SJSA1 (cell line): ENCODE results near the gene PEMT. TPM values are rescaled to one million over a fixed set of nuclear protein-coding genes. Genes with fewer than 3 reads are reported as not detected.

Experiments used
- DNase-seq, 2 experiments: peaks; one replicate each; pipeline ENCODE4 v3.0.0-alpha.2; 2015 to 2020; ENCODE audit warnings: low spot score in 2 of 2, low read depth in 1 of 2
- H3K27ac ChIP-seq: fragments of 250-450 bp; sonication (Bioruptor Pico); 2 replicates; pipeline ENCODE4 v1.5.1; 2020; ENCODE audit warnings: mild to moderate bottlenecking, moderate library complexity
- H3K27me3 ChIP-seq: fragments of 250-450 bp; sonication (Bioruptor Pico); replicated peaks from 2 replicates; pipeline ENCODE4 v1.5.1; 2020; ENCODE audit warnings: mild to moderate bottlenecking, moderate library complexity
- H3K36me3 ChIP-seq: fragments of 250-450 bp; sonication (Bioruptor Pico); 2 replicates; pipeline ENCODE4 v1.5.1; 2020; ENCODE audit warnings: mild to moderate bottlenecking
- H3K4me1 ChIP-seq: fragments of 250-450 bp; sonication (Bioruptor Pico); replicated peaks from 2 replicates; pipeline ENCODE4 v1.6.1; 2021; ENCODE audit warnings: mild to moderate bottlenecking
- H3K4me3 ChIP-seq: fragments of 250-450 bp; sonication (Bioruptor Pico); 2 replicates; pipeline ENCODE4 v1.5.1; 2020; ENCODE audit warnings: mild to moderate bottlenecking
- H3K9me3 ChIP-seq: fragments of 250-450 bp; sonication (Bioruptor Pico); replicated peaks from 2 replicates; pipeline ENCODE4 v1.5.1; 2020; ENCODE audit warnings: mild to moderate bottlenecking
- total RNA-seq: library from RNA; depleted of rRNA; stranded (reverse); fragments of >200 nt; shearing (Covaris generic); gene quantifications from 2 replicates; pipeline ENCODE4 v1.2.3, GENCODE V29; 2014

Gene PEMT
- total RNA-seq, 1 experiment from 2014 or later, result 49.2 TPM

- Histone ChIP-seq H3K27me3 (no peaks in the 10 kb centered on the region), H3K4me3 (no peak overlapping the region), H3K4me1 (no peaks in the 10 kb centered on the region), H3K9me3 (no peaks in the 10 kb centered on the region), H3K36me3 (no peaks in the 10 kb centered on the region), H3K27ac (no peak overlapping the region)
- no peak for DNase-seq
Measured at GRCh38 chr17:17503566-17504130, 87.9 kb downstream of the PEMT start.

GRCh38 chr17:17502741-17503565 is 88.6 kb downstream of the PEMT start:
- Histone ChIP-seq H3K4me3 (no peak overlapping the region), H3K9me3 (no peaks in the 10 kb centered on the region), H3K27ac (no peak overlapping the region), H3K27me3 (no peaks in the 10 kb centered on the region), H3K36me3 (no peaks in the 10 kb centered on the region), H3K4me1 (no peaks in the 10 kb centered on the region)
- DNase-seq, result no peak

GRCh38 chr17:17500999-17501605 is 90.4 kb downstream of the PEMT start:
- no peak for DNase-seq
- Histone ChIP-seq H3K27me3 (no peaks in the 10 kb centered on the region), H3K9me3 (no peaks in the 10 kb centered on the region), H3K4me3 (no peak overlapping the region), H3K36me3 (peaks cover under 1% of the 10 kb centered on the region; the same call in 1 of the 2 replicates), H3K27ac (no peak overlapping the region), H3K4me1 (peaks cover 7% of the 10 kb centered on the region)

- Histone ChIP-seq H3K36me3 (peaks cover 10% of the 10 kb centered on the region), H3K4me1 (peaks cover 11% of the 10 kb centered on the region), H3K4me3 (no peak overlapping the region), H3K9me3 (peaks cover 4% of the 10 kb centered on the region), H3K27me3 (no peaks in the 10 kb centered on the region), H3K27ac (no peak overlapping the region)
- DNase-seq, result no peak
Measured at GRCh38 chr17:17499402-17500145, 91.9 kb downstream of the PEMT start.

GRCh38 chr17:17498606-17499301 is 92.8 kb downstream of the PEMT start:
- no peak overlapping the region for H3K4me3 ChIP-seq
- DNase-seq, result no peak
- peaks cover 4% of the 10 kb centered on the region for H3K9me3 ChIP-seq
- no peak overlapping the region for H3K27ac ChIP-seq
- H3K36me3 ChIP-seq, result peaks cover 10% of the 10 kb centered on the region
- H3K27me3 ChIP-seq, result no peaks in the 10 kb centered on the region
- peaks cover 11% of the 10 kb centered on the region for H3K4me1 ChIP-seq

- H3K27ac ChIP-seq, result no peak overlapping the region
Measured at GRCh38 chr17:17497845-17498520, 93.5 kb downstream of the PEMT start.

GRCh38 chr17:17497065-17497844 is 94.3 kb downstream of the PEMT start:
- H3K36me3 ChIP-seq, result peaks cover 16% of the 10 kb centered on the region
- peak overlapping the region; percentile 47 for H3K4me3 ChIP-seq
- H3K27ac ChIP-seq, result no peak overlapping the region
- H3K27me3 ChIP-seq, result no peaks in the 10 kb centered on the region
- DNase-seq, result no peak
- H3K4me1 ChIP-seq, result peaks cover 11% of the 10 kb centered on the region
- H3K9me3 ChIP-seq, result peaks cover 4% of the 10 kb centered on the region

More at GRCh38 chr17:17497845-17498520, 93.5 kb downstream of the PEMT start:
- Histone ChIP-seq H3K4me1 (peaks cover 11% of the 10 kb centered on the region), H3K27me3 (no peaks in the 10 kb centered on the region), H3K36me3 (peaks cover 10% of the 10 kb centered on the region), H3K4me3 (no peak overlapping the region), H3K9me3 (peaks cover 4% of the 10 kb centered on the region)
- no peak for DNase-seq

GRCh38 chr17:17496189-17497064 is 95.1 kb downstream of the PEMT start, which contains the start of gene RASD1:
RASD1 (minus strand) TSS chr17:17496395; CDS start chr17:17496181, 214 bp downstream.
- Histone ChIP-seq H3K4me3 (peak within 1 kb of the TSS; percentile 47), H3K36me3 (peaks cover 22% of the 10 kb centered on the region), H3K4me1 (peaks cover 11% of the 10 kb centered on the region), H3K9me3 (peaks cover 4% of the 10 kb centered on the region), H3K27ac (peak within 1 kb of the TSS; percentile 38; the same call in 1 of the 2 replicates), H3K27me3 (no peaks in the 10 kb centered on the region)
- DNase-seq, result peak; percentile 85

GRCh38 chr17:17495536-17496188 is 95.8 kb downstream of the PEMT start:
- Histone ChIP-seq H3K4me3 (peak overlapping the region; percentile 47), H3K27ac (no peak overlapping the region), H3K4me1 (peaks cover 11% of the 10 kb centered on the region), H3K27me3 (no peaks in the 10 kb centered on the region), H3K9me3 (peaks cover 4% of the 10 kb centered on the region), H3K36me3 (peaks cover 29% of the 10 kb centered on the region)
- no peak for DNase-seq

GRCh38 chr17:17494870-17495535 is 96.5 kb downstream of the PEMT start:
- Histone ChIP-seq H3K36me3 (peaks cover 36% of the 10 kb centered on the region), H3K9me3 (peaks cover 4% of the 10 kb centered on the region), H3K27me3 (no peaks in the 10 kb centered on the region), H3K4me3 (no peak overlapping the region), H3K4me1 (peaks cover 11% of the 10 kb centered on the region), H3K27ac (no peak overlapping the region)
- DNase-seq, result no peak

GRCh38 chr17:17494499-17494869 is 97.0 kb downstream of the PEMT start:
- Histone ChIP-seq H3K4me3 (no peak overlapping the region), H3K27me3 (no peaks in the 10 kb centered on the region), H3K4me1 (peaks cover 11% of the 10 kb centered on the region), H3K27ac (no peak overlapping the region), H3K36me3 (peaks cover 41% of the 10 kb centered on the region), H3K9me3 (peaks cover 4% of the 10 kb centered on the region)
- DNase-seq, result no peak
